ENCODE measurements around the gene CAPN15. TPM values are rescaled to one million over a fixed set of nuclear protein-coding genes. Genes with fewer than 3 reads are reported as not detected.

CAPN15 gene
- total RNA-seq, 1 donor from 2014 or later: 9.9 TPM

DNA sequence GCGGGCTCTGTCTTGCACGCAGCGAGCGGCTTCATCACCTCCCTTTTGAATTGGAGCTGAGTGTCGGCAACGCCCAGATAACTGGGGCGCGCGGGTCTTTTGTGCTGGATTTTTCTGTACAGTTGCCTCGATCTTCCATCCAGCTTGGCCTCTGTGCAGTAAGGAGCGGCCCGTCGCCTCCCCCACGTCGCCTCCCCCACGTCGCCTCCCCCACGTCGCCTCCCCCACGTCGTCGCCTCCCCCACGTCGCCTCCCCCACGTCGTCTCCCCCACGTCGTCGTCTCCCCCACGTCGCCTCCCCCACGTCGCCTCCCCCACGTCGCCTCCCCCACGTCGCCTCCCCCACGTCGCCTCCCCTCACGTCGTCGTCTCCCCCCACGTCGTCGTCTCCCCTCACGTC lies 17.0 kb downstream of the CAPN15 start:
- Histone ChIP-seq H3K4me3 (ENCODE audit: low read length in 3 of 3) (no peak overlapping the region), H3K4me1 (ENCODE audit: control insufficient read depth in 3 of 3, insufficient read depth in 3 of 3, low read length in 3 of 3) (peaks cover 3 to 8% (median 6%) of the 10 kb centered on the region in 3 donors), H3K36me3 (ENCODE audit: control insufficient read depth in 3 of 3, insufficient read depth in 3 of 3, low read length in 3 of 3) (peaks cover 2 to 5% (median 3%) of the 10 kb centered on the region in 3 donors), H3K27me3 (ENCODE audit: control insufficient read depth in 3 of 3, insufficient read depth in 3 of 3, low read length in 3 of 3) (no peaks in the 10 kb centered on the region), H3K9me3 (ENCODE audit: control insufficient read depth in 3 of 3, low read length in 3 of 3) (no peaks in the 10 kb centered on the region), H3K9ac (ENCODE audit: low read depth in 1 of 3, low read length in 3 of 3) (no peak overlapping the region), H3K27ac (ENCODE audit: low read depth, low read length) (no peak overlapping the region)

DNA sequence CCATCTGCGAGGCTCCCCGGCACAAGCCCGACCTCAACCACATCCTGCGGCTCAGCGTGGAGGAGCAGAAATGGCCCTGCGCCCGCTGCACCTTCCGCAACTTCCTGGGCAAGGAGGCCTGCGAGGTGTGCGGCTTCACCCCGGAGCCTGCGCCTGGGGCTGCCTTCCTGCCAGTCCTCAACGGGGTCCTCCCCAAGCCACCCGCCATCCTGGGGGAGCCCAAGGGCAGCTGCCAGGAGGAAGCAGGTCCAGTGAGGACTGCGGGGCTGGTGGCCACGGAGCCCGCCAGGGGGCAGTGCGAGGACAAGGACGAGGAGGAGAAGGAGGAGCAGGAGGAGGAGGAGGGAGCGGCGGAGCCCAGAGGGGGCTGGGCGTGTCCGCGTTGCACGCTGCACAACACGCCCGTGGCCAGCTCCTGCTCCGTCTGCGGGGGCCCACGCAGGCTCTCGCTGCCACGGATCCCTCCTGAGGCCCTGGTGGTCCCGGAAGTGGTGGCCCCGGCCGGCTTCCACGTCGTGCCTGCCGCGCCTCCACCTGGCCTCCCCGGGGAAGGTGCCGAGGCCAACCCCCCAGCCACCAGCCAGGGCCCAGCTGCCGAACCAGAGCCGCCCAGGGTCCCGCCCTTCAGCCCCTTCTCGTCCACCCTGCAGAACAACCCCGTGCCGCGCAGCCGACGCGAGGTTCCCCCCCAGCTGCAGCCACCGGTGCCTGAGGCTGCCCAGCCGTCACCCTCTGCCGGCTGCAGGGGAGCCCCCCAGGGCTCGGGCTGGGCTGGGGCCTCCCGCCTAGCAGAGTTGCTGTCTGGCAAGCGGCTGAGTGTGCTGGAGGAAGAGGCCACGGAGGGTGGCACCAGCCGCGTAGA lies 19.6 kb downstream of the CAPN15 start:
- Histone ChIP-seq H3K9ac (ENCODE audit: low read depth in 1 of 3, low read length in 3 of 3) (no peak overlapping the region), H3K4me1 (ENCODE audit: control insufficient read depth in 3 of 3, insufficient read depth in 3 of 3, low read length in 3 of 3) (no peaks in the 10 kb centered on the region), H3K36me3 (ENCODE audit: control insufficient read depth in 3 of 3, insufficient read depth in 3 of 3, low read length in 3 of 3) (peaks cover 4 to 11% (median 10%) of the 10 kb centered on the region in 3 donors), H3K27ac (ENCODE audit: low read depth, low read length) (no peak overlapping the region), H3K9me3 (ENCODE audit: control insufficient read depth in 3 of 3, low read length in 3 of 3) (no peaks in the 10 kb centered on the region), H3K4me3 (ENCODE audit: low read length in 3 of 3) (no peak overlapping the region), H3K27me3 (ENCODE audit: control insufficient read depth in 3 of 3, insufficient read depth in 3 of 3, low read length in 3 of 3) (no peaks in the 10 kb centered on the region)

GRCh38 chr16:548586-548985 lies 21.1 kb downstream of the CAPN15 start:
- no peak overlapping the region for H3K27ac ChIP-seq (ENCODE audit: low read depth, low read length)
- H3K36me3 ChIP-seq (ENCODE audit: control insufficient read depth in 3 of 3, insufficient read depth in 3 of 3, low read length in 3 of 3): peaks cover 4 to 14% (median 10%) of the 10 kb centered on the region in 3 donors
- no peaks in the 10 kb centered on the region for H3K27me3 ChIP-seq (ENCODE audit: control insufficient read depth in 3 of 3, insufficient read depth in 3 of 3, low read length in 3 of 3)
- no peak overlapping the region for H3K4me3 ChIP-seq (ENCODE audit: low read length in 3 of 3)
- H3K9me3 ChIP-seq (ENCODE audit: control insufficient read depth in 3 of 3, low read length in 3 of 3): no peaks in the 10 kb centered on the region
- no peaks in the 10 kb centered on the region for H3K4me1 ChIP-seq (ENCODE audit: control insufficient read depth in 3 of 3, insufficient read depth in 3 of 3, low read length in 3 of 3)
- H3K9ac ChIP-seq (ENCODE audit: low read depth in 1 of 3, low read length in 3 of 3): no peak overlapping the region

GRCh38 chr16:549544-550263 lies 22.2 kb downstream of the CAPN15 start:
- H3K4me3 ChIP-seq (ENCODE audit: low read length in 3 of 3): no peak overlapping the region
- H3K9ac ChIP-seq (ENCODE audit: low read depth in 1 of 3, low read length in 3 of 3): no peak overlapping the region
- H3K9me3 ChIP-seq (ENCODE audit: control insufficient read depth in 3 of 3, low read length in 3 of 3): no peaks in the 10 kb centered on the region
- H3K4me1 ChIP-seq (ENCODE audit: control insufficient read depth in 3 of 3, insufficient read depth in 3 of 3, low read length in 3 of 3): peaks cover 0 to under 1% (median 0%) of the 10 kb centered on the region in 3 donors
- H3K36me3 ChIP-seq (ENCODE audit: control insufficient read depth in 3 of 3, insufficient read depth in 3 of 3, low read length in 3 of 3): peaks cover 4 to 14% (median 10%) of the 10 kb centered on the region in 3 donors
- no peaks in the 10 kb centered on the region for H3K27me3 ChIP-seq (ENCODE audit: control insufficient read depth in 3 of 3, insufficient read depth in 3 of 3, low read length in 3 of 3)
- no peak overlapping the region for H3K27ac ChIP-seq (ENCODE audit: low read depth, low read length)

- H3K9ac ChIP-seq (ENCODE audit: low read depth in 1 of 3, low read length in 3 of 3): no peak overlapping the region
- peaks cover 0 to 7% (median 0%) of the 10 kb centered on the region in 3 donors for H3K27me3 ChIP-seq (ENCODE audit: control insufficient read depth in 3 of 3, insufficient read depth in 3 of 3, low read length in 3 of 3)
- peaks cover 4 to 14% (median 10%) of the 10 kb centered on the region in 3 donors for H3K36me3 ChIP-seq (ENCODE audit: control insufficient read depth in 3 of 3, insufficient read depth in 3 of 3, low read length in 3 of 3)
- no peaks in the 10 kb centered on the region for H3K9me3 ChIP-seq (ENCODE audit: control insufficient read depth in 3 of 3, low read length in 3 of 3)
- H3K27ac ChIP-seq (ENCODE audit: low read depth, low read length): no peak overlapping the region
- H3K4me1 ChIP-seq (ENCODE audit: control insufficient read depth in 3 of 3, insufficient read depth in 3 of 3, low read length in 3 of 3): peaks cover 0 to 5% (median 0%) of the 10 kb centered on the region in 3 donors
- no peak overlapping the region for H3K4me3 ChIP-seq (ENCODE audit: low read length in 3 of 3)
These were observed 23.7 kb downstream of the CAPN15 start for GRCh38 chr16:551210-551609.

DNA sequence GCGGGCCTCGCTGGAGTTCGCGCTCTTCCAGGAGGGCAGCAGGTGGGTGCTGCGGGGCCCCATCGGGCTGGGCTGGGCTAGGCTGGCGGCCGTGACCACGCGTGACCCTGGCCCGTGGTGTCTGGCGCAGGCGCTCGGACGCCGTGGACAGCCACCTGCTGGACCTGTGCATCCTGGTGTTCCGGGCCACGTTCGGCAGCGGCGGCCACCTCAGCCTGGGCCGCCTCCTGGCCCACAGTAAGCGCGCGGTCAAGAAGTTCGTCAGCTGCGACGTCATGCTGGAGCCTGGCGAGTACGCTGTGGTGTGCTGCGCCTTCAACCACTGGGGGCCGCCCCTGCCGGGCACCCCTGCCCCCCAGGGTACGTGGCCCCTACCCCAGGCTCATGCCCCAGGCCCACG lies 24.7 kb downstream of the CAPN15 start:
- Histone ChIP-seq H3K36me3 (ENCODE audit: control insufficient read depth in 3 of 3, insufficient read depth in 3 of 3, low read length in 3 of 3) (peaks cover 4 to 14% (median 10%) of the 10 kb centered on the region in 3 donors), H3K27ac (ENCODE audit: low read depth, low read length) (no peak overlapping the region), H3K27me3 (ENCODE audit: control insufficient read depth in 3 of 3, insufficient read depth in 3 of 3, low read length in 3 of 3) (peaks cover 0 to 7% (median 0%) of the 10 kb centered on the region in 3 donors), H3K4me3 (ENCODE audit: low read length in 3 of 3) (no peak overlapping the region), H3K9me3 (ENCODE audit: control insufficient read depth in 3 of 3, low read length in 3 of 3) (no peaks in the 10 kb centered on the region), H3K9ac (ENCODE audit: low read depth in 1 of 3, low read length in 3 of 3) (no peak overlapping the region), H3K4me1 (ENCODE audit: control insufficient read depth in 3 of 3, insufficient read depth in 3 of 3, low read length in 3 of 3) (peaks cover 0 to 5% (median 0%) of the 10 kb centered on the region in 3 donors)

DNA sequence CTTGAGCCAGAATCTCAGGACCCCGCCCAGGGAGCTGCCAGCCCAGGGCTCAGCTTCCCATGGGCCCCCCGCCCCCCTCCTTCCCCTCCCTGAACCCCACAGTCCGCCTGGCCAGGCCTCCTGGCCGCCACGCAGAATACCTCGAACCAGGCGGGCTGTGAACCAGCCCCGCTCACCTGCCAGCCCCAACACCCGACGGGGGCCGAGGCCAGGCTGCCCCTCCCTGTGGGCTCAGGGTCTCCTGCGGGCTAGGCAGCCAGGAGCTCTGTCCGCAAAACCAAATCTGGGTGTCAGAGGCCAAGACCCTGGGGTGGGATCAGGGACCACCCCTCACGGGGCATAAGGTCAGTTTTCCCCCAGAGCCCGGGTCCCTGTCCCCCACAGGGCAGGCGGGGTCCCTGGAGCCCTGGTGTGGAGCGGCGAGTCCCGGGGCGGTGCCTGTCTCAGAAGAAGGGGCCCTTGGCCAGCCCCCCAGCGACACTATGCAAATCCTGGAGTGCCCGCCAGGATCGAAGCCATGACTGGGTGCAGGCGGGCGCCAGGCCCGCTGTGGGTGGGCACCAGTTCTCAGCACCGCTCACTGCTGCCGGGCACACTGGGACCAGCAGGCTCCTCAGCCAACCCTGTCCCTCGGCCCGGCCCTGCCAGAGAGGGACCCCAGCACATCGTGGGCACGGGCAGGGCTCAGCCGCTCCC lies 26.2 kb downstream of the CAPN15 start:
- H3K27me3 ChIP-seq (ENCODE audit: control insufficient read depth in 3 of 3, insufficient read depth in 3 of 3, low read length in 3 of 3): peaks cover 9 to 17% (median 9%) of the 10 kb centered on the region in 3 donors
- no peak overlapping the region for H3K4me3 ChIP-seq (ENCODE audit: low read length in 3 of 3)
- peaks cover 4 to 14% (median 7%) of the 10 kb centered on the region in 3 donors for H3K36me3 ChIP-seq (ENCODE audit: control insufficient read depth in 3 of 3, insufficient read depth in 3 of 3, low read length in 3 of 3)
- no peak overlapping the region for H3K27ac ChIP-seq (ENCODE audit: low read depth, low read length)
- no peak overlapping the region for H3K9ac ChIP-seq (ENCODE audit: low read depth in 1 of 3, low read length in 3 of 3)
- no peaks in the 10 kb centered on the region for H3K9me3 ChIP-seq (ENCODE audit: control insufficient read depth in 3 of 3, low read length in 3 of 3)
- H3K4me1 ChIP-seq (ENCODE audit: control insufficient read depth in 3 of 3, insufficient read depth in 3 of 3, low read length in 3 of 3): peaks cover 0 to 5% (median 0%) of the 10 kb centered on the region in 3 donors

GRCh38 chr16:554297-554621 lies 26.7 kb downstream of the CAPN15 start:
- peaks cover 14 to 22% (median 15%) of the 10 kb centered on the region in 3 donors for H3K27me3 ChIP-seq (ENCODE audit: control insufficient read depth in 3 of 3, insufficient read depth in 3 of 3, low read length in 3 of 3)
- H3K9ac ChIP-seq (ENCODE audit: low read depth in 1 of 3, low read length in 3 of 3): no peak overlapping the region
- no peak overlapping the region for H3K4me3 ChIP-seq (ENCODE audit: low read length in 3 of 3)
- H3K36me3 ChIP-seq (ENCODE audit: control insufficient read depth in 3 of 3, insufficient read depth in 3 of 3, low read length in 3 of 3): peaks cover 4 to 13% (median 5%) of the 10 kb centered on the region in 3 donors
- no peak overlapping the region for H3K27ac ChIP-seq (ENCODE audit: low read depth, low read length)
- H3K9me3 ChIP-seq (ENCODE audit: control insufficient read depth in 3 of 3, low read length in 3 of 3): no peaks in the 10 kb centered on the region
- peaks cover 0 to 6% (median 0%) of the 10 kb centered on the region in 3 donors for H3K4me1 ChIP-seq (ENCODE audit: control insufficient read depth in 3 of 3, insufficient read depth in 3 of 3, low read length in 3 of 3)

DNA sequence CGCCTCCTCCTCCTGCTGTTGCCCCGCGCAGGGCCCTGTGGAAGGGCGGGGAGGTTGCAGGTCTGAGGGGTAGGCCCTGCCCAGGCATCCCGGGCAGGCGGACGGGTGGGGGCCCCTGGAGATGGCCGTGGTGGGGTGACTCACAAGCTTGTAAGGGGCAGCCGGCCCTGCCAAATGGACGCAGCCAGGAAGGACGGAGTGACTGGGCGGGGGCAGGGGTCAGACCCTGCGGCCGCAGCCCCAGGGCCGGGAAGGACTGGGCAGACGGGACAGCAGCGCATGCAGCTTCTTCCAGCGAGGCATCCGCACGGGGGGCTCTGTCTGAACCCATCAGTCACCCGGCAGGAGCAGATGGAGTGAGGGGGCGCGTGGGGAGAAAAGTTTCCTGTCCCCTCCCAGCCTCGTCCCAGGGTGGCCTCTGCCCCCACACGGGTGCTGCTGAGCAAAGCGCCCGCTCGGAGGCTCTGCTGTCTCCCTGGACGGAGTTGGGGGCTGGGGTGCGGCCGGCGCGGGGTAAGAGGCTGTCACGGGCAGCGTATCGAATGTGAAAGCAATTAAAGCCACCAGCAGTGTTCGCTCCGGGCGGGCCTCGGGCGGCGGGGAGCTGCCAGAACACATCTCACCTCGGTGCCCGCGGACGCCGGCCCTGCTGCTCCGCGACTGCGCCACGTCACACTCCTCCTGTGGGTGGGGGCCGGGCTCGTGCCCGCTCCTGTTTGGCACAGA lies 27.3 kb downstream of the CAPN15 start:
- peaks cover 0 to 6% (median 0%) of the 10 kb centered on the region in 3 donors for H3K4me1 ChIP-seq (ENCODE audit: control insufficient read depth in 3 of 3, insufficient read depth in 3 of 3, low read length in 3 of 3)
- H3K9ac ChIP-seq (ENCODE audit: low read depth in 1 of 3, low read length in 3 of 3): peak overlapping the region in 1 of 3 donors; percentile 25
- H3K27me3 ChIP-seq (ENCODE audit: control insufficient read depth in 3 of 3, insufficient read depth in 3 of 3, low read length in 3 of 3): peaks cover 19 to 27% (median 20%) of the 10 kb centered on the region in 3 donors

More for the DNA sequence above, 27.3 kb downstream of the CAPN15 start:
- Histone ChIP-seq H3K9me3 (ENCODE audit: control insufficient read depth in 3 of 3, low read length in 3 of 3) (no peaks in the 10 kb centered on the region), H3K27ac (ENCODE audit: low read depth, low read length) (no peak overlapping the region), H3K36me3 (ENCODE audit: control insufficient read depth in 3 of 3, insufficient read depth in 3 of 3, low read length in 3 of 3) (peaks cover 2 to 10% (median 5%) of the 10 kb centered on the region in 3 donors), H3K4me3 (ENCODE audit: low read length in 3 of 3) (no peak overlapping the region)

Measured in skeletal muscle tissue (tissue), 4 donors.